ENCODE measurements around the gene SLCO2B1.

The SLCO2B1 gene

DNA sequence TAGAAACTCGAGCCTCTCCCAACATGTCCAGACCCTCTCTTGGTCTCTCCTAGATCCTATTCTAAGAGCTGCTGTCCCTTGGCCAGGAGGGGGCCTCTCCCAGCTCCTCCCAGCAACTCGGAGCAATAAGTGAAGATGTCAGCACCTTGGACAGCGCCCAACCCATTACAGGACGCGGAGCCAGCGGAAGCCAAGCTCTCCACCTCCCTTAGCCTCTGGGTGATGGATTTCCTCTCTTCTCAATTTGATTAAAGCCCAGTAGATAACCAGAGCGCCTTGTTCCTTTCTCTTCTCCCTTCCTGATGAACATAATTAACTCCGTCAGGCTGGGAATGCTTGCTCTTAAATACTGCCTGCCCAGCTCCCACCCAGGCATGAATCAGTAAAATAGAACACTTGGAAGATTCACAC, 63.5 kb downstream of the SLCO2B1 start:
- H3K27me3 Mint-ChIP-seq = peaks cover 24% of the 10 kb centered on the region
- H3K9me3 Mint-ChIP-seq = no peaks in the 10 kb centered on the region
- no peak overlapping the region for H3K27ac Mint-ChIP-seq
- H3K4me1 Mint-ChIP-seq = no peaks in the 10 kb centered on the region
- DNase-seq = peak; percentile 93
- no peak overlapping the region for H3K4me3 Mint-ChIP-seq
- CTCF ChIA-PET = interaction anchor here (0.7 to 1.7 kb wide), 10 partner anchors 9 to 190 kb away, joined by 3 to 13 read pairs (median 8); no protein-coding TSS in a partner anchor
- no peaks in the 10 kb centered on the region for H3K36me3 Mint-ChIP-seq

DNA sequence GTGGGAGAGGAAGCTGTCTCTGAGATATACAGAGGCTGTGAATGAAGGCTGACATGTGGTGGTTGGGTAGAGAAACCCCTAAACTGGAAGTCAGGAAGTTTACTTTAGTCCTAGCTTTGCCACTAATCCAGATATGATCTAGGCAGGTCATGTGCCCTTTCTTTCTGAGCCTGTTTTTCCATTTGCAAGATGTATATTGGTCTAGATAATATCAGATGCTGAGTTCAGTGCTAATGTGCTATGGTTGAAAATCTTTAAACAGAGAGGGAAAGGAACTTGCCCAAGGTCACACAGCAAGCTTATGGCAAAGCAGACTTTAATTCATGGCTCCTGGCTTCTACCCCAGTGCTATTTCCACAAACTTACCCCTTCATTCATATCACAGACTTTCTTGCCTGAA, 63.9 kb downstream of the SLCO2B1 start:
- Mint-ChIP-seq H3K9me3 (no peaks in the 10 kb centered on the region), H3K27me3 (peaks cover 28% of the 10 kb centered on the region), H3K27ac (no peak overlapping the region), H3K4me1 (no peaks in the 10 kb centered on the region), H3K4me3 (no peak overlapping the region), H3K36me3 (no peaks in the 10 kb centered on the region)
- CTCF ChIA-PET = interaction anchor here (0.7 to 1.7 kb wide), 10 partner anchors 9 to 190 kb away, joined by 3 to 13 read pairs (median 8); no protein-coding TSS in a partner anchor
- DNase-seq = no peak

DNA sequence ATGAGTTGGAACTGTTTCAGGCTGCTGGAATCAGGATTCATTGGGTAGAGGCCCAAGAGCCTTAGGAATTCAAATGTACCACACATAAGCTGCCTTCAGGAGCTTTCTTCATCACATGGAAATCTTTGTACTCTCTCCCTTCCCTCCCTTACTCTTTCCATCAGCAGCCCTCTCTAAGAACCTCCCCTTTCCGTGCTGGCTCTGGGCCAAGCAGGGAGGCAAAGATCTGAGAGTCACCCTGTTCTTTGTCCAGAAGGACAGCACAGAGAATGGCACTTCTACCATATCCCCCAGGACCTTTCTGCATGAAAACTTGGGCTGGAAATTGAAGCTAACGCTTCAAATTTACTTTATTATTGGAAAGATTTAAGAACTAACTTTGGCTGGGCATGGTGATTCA, 69.0 kb downstream of the SLCO2B1 start:
- no peak for DNase-seq
- Mint-ChIP-seq H3K9me3 (no peaks in the 10 kb centered on the region), H3K36me3 (no peaks in the 10 kb centered on the region), H3K4me3 (no peak overlapping the region), H3K27me3 (peaks cover 31% of the 10 kb centered on the region), H3K27ac (no peak overlapping the region), H3K4me1 (no peaks in the 10 kb centered on the region)
- CTCF ChIA-PET = interaction anchor here (1.7 to 2.1 kb wide), 2 partner anchors 22 to 79 kb away, joined by 4 to 5 read pairs; no protein-coding TSS in a partner anchor

DNA sequence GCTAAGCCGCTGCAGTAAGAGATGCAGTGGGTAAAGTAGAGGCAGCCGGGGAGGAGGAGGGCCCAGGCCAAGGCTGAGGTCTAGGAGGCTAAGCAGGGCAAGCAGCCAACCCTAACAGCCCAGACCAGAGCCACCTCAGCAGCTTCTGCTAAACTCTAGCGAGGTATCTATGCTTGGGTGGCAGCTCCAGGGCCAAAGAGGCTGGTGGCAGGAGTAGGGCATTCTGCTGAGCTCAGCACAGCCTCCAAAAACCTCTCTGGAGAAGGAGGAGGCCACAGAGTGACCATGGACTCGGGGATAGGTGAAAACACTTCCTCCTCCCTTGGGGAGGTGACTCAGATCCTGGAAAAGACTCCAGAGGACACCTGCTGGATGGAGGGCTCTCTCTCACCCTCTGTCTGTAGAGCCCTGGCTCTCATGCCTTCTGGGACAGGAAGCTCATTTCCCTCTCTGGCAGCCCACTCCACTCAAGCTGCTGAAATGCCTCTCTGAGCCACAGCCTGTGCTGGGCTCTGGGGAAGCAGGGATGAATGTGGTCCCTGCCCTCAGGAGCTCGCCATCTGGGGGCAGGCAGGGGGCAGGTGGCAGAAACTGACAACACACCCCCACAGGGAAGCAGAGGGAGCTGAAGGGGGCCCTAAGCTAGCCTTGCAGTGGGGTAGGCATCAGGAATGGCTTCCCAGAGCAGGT, 73.2 kb downstream of the SLCO2B1 start:
- no peak overlapping the region for H3K27ac Mint-ChIP-seq
- H3K4me3 Mint-ChIP-seq = no peak overlapping the region
- no peak for DNase-seq
- H3K9me3 Mint-ChIP-seq = no peaks in the 10 kb centered on the region
- no peaks in the 10 kb centered on the region for H3K36me3 Mint-ChIP-seq
- H3K4me1 Mint-ChIP-seq = no peaks in the 10 kb centered on the region
- peaks cover 19% of the 10 kb centered on the region for H3K27me3 Mint-ChIP-seq
- CTCF ChIA-PET = interaction anchor here (1.0 to 2.2 kb wide), 3 partner anchors 79 to 84 kb away, joined by 3 to 7 read pairs (median 4); no protein-coding TSS in a partner anchor

DNA sequence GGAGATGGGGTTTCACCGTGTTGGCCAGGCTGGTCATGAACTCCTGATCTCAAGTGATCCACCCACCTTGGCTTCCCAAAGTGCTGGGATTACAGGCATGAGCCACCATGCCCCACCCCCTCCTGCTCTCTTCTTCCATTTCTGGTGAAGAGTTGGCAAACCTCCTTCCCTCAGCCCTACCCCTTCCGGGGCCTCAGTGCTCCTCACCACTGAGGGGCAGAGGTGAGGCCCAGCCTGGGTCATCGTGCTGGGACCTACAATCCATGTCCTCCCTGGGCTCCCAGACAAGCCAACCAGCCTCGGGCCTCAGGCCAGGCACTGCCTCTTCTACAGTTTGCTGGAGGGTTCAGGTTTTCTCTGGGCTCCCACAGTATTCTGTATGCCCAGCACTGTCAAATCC, 74.9 kb downstream of the SLCO2B1 start:
- no peak for DNase-seq
- Mint-ChIP-seq H3K4me3 (no peak overlapping the region), H3K27me3 (peaks cover 12% of the 10 kb centered on the region), H3K27ac (no peak overlapping the region), H3K36me3 (no peaks in the 10 kb centered on the region), H3K9me3 (no peaks in the 10 kb centered on the region), H3K4me1 (no peaks in the 10 kb centered on the region)
- CTCF ChIA-PET = no interaction called here

DNA sequence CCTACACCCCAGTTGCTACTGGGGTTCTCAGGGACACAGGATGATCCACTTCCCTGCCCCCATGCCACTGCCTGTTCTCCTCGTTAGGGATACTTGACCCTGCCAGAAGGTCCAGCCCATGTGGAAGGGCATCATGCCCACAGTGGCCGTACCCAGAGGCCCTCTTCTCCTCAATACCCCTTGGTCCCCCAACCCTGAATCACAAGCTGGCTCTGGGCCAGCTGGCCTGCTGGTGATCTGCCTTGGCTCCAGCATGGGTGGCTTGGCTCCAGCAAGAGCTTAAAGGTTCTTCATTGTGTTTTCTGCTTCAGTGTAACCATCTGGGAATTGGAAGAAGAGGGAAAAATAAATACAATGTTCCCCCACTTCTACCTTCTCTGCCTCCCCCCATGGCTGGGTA, 78.6 kb downstream of the SLCO2B1 start:
- peaks cover 6% of the 10 kb centered on the region for H3K27me3 Mint-ChIP-seq
- CTCF ChIA-PET = interaction anchor here (0.9 to 1.3 kb wide), 3 partner anchors 12 to 89 kb away, joined by 3 to 5 read pairs (median 5); partner anchors contain the start of gene TPBGL
- no peak for DNase-seq
- no peaks in the 10 kb centered on the region for H3K4me1 Mint-ChIP-seq
- H3K9me3 Mint-ChIP-seq = no peaks in the 10 kb centered on the region
- no peaks in the 10 kb centered on the region for H3K36me3 Mint-ChIP-seq
- no peak overlapping the region for H3K27ac Mint-ChIP-seq
- H3K4me3 Mint-ChIP-seq = no peak overlapping the region

DNA sequence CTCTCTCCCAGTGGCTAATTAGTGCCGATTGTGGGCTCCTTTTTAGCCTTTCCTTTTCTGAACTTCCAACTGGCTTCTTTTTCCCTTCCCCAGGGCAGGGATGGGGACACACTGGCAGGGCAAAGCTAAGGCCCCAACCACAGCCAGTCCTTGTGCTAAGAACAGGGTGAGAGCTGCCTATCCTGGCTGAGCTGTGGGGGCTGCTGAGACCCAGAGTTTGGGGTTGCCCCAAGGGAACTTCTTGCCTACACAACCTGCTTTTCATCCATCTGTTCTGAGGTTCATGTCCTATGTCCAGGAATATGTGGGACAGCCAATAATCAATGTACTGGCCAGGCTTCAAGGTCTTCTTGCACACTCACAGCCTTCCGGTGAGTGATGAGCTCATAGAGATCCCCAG, 79.7 kb downstream of the SLCO2B1 start:
- no peaks in the 10 kb centered on the region for H3K4me1 Mint-ChIP-seq
- H3K27ac Mint-ChIP-seq = no peak overlapping the region
- no peak for DNase-seq
- H3K27me3 Mint-ChIP-seq = peaks cover 12% of the 10 kb centered on the region
- CTCF ChIA-PET = interaction anchor here (0.6 to 1.2 kb wide), 5 partner anchors 17 to 321 kb away, joined by 3 to 4 read pairs (median 4); no protein-coding TSS in a partner anchor
- no peak overlapping the region for H3K4me3 Mint-ChIP-seq
- no peaks in the 10 kb centered on the region for H3K36me3 Mint-ChIP-seq
- no peaks in the 10 kb centered on the region for H3K9me3 Mint-ChIP-seq

DNA sequence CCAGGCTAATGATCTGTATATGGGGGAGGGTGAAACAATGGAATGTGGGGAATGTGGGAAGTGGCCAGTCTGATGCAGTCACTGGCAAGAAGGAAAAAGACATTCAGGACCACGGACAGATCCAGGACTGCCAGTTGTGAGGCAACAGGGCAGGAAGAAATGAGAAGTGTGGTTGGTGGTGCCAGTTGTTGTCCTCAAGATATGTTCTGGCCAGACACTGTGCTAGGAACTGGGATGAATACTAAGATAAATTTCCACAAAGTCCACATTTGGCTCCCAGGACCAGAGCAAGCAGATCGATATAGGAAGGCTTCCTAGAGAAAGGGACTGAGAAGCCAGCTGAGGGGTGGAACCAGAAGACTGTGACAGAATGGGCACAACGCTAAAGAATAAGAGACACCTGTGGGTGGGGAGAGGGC, 82.9 kb downstream of the SLCO2B1 start:
- H3K27me3 Mint-ChIP-seq = peaks cover 32% of the 10 kb centered on the region

DNA sequence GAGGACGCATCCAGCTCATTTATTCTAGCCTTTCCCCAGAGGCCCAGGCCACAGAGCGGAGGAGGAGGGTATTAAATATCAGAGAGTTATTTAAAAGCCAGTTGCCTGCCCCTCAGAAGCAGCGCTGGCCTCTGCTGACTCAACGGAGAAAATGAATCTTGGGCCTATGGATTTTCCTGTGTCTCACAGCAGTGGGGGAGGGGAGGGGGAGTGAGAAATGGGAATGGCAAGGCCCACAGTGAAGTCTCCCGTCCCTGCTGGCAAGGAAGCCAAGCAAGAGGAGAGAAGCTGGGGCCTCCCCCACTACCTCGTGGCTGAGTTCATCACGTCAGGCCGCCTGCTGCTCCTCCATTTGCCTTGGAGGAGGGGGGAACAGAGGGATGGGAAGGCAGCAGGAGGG, 85.2 kb downstream of the SLCO2B1 start:
- H3K9me3 Mint-ChIP-seq = no peaks in the 10 kb centered on the region
- H3K4me1 Mint-ChIP-seq = peaks cover 4% of the 10 kb centered on the region
- no peak overlapping the region for H3K4me3 Mint-ChIP-seq
- no peak overlapping the region for H3K27ac Mint-ChIP-seq
- no peak for DNase-seq
- H3K36me3 Mint-ChIP-seq = no peaks in the 10 kb centered on the region
- peaks cover 55% of the 10 kb centered on the region for H3K27me3 Mint-ChIP-seq
- CTCF ChIA-PET = interaction anchor here (8.0 kb wide), 1 partner anchor 93 kb away, joined by 149 read pairs; no protein-coding TSS in a partner anchor

More for the DNA sequence above, 82.9 kb downstream of the SLCO2B1 start:
- DNase-seq = peak; percentile 53
- Mint-ChIP-seq H3K27ac (no peak overlapping the region), H3K9me3 (no peaks in the 10 kb centered on the region), H3K4me1 (no peaks in the 10 kb centered on the region), H3K4me3 (no peak overlapping the region), H3K36me3 (no peaks in the 10 kb centered on the region)
- CTCF ChIA-PET = interaction anchor here (1.0 kb wide), 1 partner anchor 15 kb away, joined by 3 read pairs; no protein-coding TSS in a partner anchor

DNA sequence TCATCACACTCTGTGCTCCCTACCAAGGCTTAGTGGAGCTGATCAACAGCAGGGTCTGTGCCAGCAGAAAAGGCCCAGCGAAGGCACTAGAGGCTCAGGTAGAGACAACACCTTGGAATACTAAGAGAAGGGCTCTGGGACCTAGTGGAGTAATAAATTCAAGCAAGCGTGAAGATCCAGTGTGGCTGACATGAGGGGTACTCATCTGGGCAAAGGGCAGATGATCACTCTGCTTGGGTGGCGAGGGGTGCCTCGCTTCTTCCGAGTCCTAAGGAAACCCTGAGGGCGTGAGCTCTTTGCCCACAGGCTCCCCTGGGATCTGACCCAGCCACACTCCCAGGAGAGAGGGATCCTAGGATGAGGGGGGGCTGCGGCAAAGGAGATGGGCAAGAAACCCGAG, 86.1 kb downstream of the SLCO2B1 start:
- Mint-ChIP-seq H3K27ac (no peak overlapping the region), H3K36me3 (no peaks in the 10 kb centered on the region), H3K4me1 (peaks cover 4% of the 10 kb centered on the region), H3K9me3 (no peaks in the 10 kb centered on the region), H3K27me3 (peaks cover 61% of the 10 kb centered on the region), H3K4me3 (no peak overlapping the region)
- CTCF ChIA-PET = interaction anchor here (1.2 to 8.0 kb wide), 3 partner anchors 13 to 94 kb away, joined by 3 to 149 read pairs (median 4); no protein-coding TSS in a partner anchor
- no peak for DNase-seq

DNA sequence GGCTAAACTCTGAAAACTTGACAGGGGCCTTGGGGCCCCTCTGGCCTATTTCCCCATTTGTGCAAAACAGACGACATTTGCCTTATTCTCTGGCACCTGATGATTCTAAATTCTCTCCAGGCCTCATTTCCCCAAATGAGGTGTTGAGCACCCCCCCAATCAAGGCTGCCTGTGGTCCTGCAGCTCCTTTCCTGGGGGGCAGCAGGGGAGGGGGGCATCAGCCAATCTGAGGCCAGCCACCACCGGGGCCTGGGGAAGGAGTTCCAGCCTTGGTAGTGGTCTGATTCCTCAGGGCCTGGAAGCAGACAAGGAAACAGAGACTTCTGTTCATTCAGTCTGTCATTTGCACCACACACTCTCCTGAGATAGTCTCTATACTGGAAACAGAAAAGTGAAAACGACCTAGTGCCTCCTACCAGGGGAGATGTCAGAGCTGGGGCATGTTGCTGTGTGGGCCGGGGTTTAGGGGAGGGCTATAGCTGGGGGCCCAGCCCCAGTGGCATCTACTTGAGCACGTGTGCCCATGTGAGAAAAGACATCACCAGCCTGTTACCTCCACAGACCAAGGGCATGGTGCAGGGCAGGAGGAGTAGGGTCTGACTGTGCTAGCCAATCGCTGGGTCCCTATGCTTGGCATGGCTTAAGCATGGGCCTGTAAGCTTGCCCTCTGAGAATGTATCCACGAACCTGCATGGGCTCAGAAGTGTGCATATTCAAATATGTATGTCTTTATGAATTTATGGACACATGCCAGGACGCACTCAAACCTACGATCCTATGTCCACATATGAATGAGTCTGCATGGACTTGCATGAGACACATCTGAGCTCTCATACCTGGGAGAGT, 87.9 kb downstream of the SLCO2B1 start:
- Mint-ChIP-seq H3K27ac (no peak overlapping the region), H3K9me3 (no peaks in the 10 kb centered on the region), H3K36me3 (no peaks in the 10 kb centered on the region), H3K4me3 (peak overlapping the region; percentile 19), H3K27me3 (peaks cover 79% of the 10 kb centered on the region), H3K4me1 (peaks cover 13% of the 10 kb centered on the region)
- CTCF ChIA-PET = interaction anchor here (2.3 to 8.0 kb wide), 3 partner anchors 10 to 96 kb away, joined by 11 to 149 read pairs (median 14); no protein-coding TSS in a partner anchor
- no peak for DNase-seq

DNA sequence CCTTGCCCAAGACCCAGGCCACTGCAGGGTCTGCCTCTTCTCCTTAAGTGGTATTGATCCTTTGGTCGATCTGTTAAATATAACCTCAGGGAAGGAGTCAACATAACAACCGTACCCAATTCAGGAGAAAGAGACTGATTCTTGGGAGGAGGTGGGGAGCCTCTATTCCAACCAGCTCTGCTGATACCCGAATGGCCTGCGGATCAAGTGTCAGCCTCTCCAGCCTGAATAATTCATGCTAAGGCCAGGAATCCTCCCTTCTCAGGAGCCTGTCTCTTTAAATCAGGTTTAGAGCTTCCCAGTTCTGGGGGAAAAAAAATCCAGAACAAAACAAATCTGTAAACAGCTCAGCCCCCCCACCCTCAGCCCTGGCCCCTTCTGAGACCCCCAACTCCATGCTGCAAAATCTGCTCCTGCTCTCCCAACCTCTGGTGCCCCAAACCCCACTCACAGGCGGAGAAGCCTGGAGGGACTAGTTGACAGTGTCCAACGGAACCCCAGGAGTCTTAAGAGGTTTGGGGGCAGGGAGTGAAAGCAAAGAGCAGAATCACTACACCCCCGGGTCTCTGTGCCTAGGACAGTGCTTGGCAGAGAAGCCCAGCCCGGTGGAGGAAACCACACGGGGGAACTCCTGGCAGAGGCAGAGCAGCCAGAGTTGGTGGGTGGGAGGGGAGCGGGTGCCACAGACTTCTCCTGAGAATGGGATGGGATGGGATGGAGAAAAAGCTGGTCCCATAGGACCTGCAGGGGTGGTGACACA, 88.8 kb downstream of the SLCO2B1 start:
- H3K27ac Mint-ChIP-seq = no peak overlapping the region
- H3K4me3 Mint-ChIP-seq = peak overlapping the region; percentile 70
- H3K27me3 Mint-ChIP-seq = peaks cover 87% of the 10 kb centered on the region
- peaks cover 13% of the 10 kb centered on the region for H3K4me1 Mint-ChIP-seq
- no peaks in the 10 kb centered on the region for H3K9me3 Mint-ChIP-seq
- DNase-seq = no peak
- H3K36me3 Mint-ChIP-seq = no peaks in the 10 kb centered on the region
- CTCF ChIA-PET = interaction anchor here (2.3 to 8.0 kb wide), 3 partner anchors 9 to 97 kb away, joined by 11 to 149 read pairs (median 14); no protein-coding TSS in a partner anchor

DNA sequence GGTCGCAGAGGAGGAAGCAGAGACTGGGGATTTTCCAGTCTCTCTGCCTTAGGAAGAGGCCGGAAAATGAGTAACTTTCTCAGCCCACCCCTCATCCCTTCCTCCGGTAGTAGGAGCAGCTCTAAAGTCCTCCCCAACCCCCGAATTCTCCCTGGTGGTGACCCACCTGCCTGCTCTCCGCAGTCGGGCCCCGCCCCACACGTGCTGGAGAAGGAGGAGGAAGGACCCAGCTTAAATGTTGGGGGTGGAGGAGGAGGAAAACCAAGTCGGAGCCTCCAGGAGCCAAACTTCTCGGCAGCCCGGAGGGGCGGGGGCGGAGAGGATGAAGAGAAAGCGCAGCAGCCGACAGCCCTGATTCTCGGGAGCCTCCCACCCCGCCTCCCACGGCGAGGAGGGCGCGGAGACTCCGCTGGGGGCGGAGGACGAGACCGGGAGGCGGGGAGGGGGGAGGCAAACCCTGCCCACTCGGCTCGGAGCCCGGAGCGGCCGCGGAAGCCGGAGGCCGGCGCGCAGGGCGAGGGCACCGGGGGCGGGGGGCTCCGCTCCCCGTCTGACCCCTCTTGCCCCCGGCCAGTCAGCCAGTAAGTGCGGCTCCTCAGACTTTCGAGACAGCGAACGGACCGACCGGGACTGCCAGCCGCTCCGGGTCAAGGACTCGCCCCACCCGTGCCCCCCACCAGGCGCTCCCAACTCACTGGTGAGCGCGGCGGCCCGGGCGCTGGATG, 89.6 kb downstream of the SLCO2B1 start, which contains the start of gene TPBGL:
TPBGL (plus strand) TSS at position 464 of the 725 bp plus-strand sequence. CDS start 276 bp downstream, outside the sequence.
- CTCF ChIA-PET = interaction anchor here (0.9 to 8.0 kb wide), 12 partner anchors 11 to 219 kb away, joined by 3 to 149 read pairs (median 6); no protein-coding TSS in a partner anchor
- H3K9me3 Mint-ChIP-seq = no peaks in the 10 kb centered on the region
- peak within 1 kb of the TSS; percentile 70 for H3K4me3 Mint-ChIP-seq
- H3K36me3 Mint-ChIP-seq = no peaks in the 10 kb centered on the region
- peak; percentile 39 for DNase-seq
- H3K27me3 Mint-ChIP-seq = peaks cover 90% of the 10 kb centered on the region
- peaks cover 13% of the 10 kb centered on the region for H3K4me1 Mint-ChIP-seq
- H3K27ac Mint-ChIP-seq = no peak within 1 kb of the TSS

Data from activated naive CD4-positive, alpha-beta T cell treated with anti-CD3 and anti-CD28 coated beads, Interleukin-2, amount 10 ng/mL, durations not matched to agents 7 days and 5 days (primary cell).